Bronchial epithelial cell (primary cell): ENCODE results near the gene KRTAP10-7. TPM values are rescaled to one million over a fixed set of nuclear protein-coding genes. Genes with fewer than 3 reads are reported as not detected.
"Not testable (repeated sequence)": the region's sequence is repeated elsewhere in the genome, so short reads cannot be mapped to it uniquely, and the experiment has no call there.

Experiments used
- DNase-seq: peaks from one replicate; pipeline ENCODE4 v3.0.0-alpha.2; 2010; ENCODE audit warnings: low read depth
- FAIRE-seq: peaks from 2 replicates; lab custom pipeline; 2011; peaks lifted over from hg19 to GRCh38; lab: Jason Lieb, UNC
- H3K27me3 ChIP-seq: 2 replicates; pipeline ENCODE4 v1.5.1; 2011; ENCODE audit warnings: low read length; ENCODE audit not compliant: control insufficient read depth, insufficient read depth
- H3K36me3 ChIP-seq: 2 replicates; pipeline ENCODE4 v1.5.1; 2011; ENCODE audit warnings: low read length; ENCODE audit not compliant: control insufficient read depth, insufficient read depth
- H3K4me3 ChIP-seq: 2 replicates; pipeline ENCODE4 v1.5.1; 2011; ENCODE audit warnings: mild to moderate bottlenecking, low read depth, low read length, control low read depth
- CTCF ChIP-seq: IDR thresholded peaks from 2 replicates; pipeline ENCODE4 v1.5.1; 2011; ENCODE audit warnings: mild to moderate bottlenecking, moderate library complexity, low read length, control low read depth, inconsistent platforms; ENCODE audit not compliant: insufficient read depth, severe bottlenecking
- total RNA-seq: library from RNA; depleted of rRNA; stranded (reverse); fragments of >200 nt; gene quantifications from 2 replicates; pipeline ENCODE4 v1.2.1, GENCODE V29; 2014

KRTAP10-7 gene
- total RNA-seq, 1 donor from 2014 or later = not detected

GRCh38 chr21:44579833-44580144, 20.6 kb upstream of the KRTAP10-7 start:
- DNase-seq = no peak
- no peak overlapping the region for H3K4me3 ChIP-seq

GRCh38 chr21:44580231-44580821, 20.1 kb upstream of the KRTAP10-7 start, which contains the start of gene KRTAP10-5:
KRTAP10-5 (minus strand) TSS chr21:44580604; CDS start chr21:44580578, 26 bp downstream.
- not testable (repeated sequence) for DNase-seq, FAIRE-seq, H3K27me3 ChIP-seq, H3K4me3 ChIP-seq, H3K36me3 ChIP-seq

More at GRCh38 chr21:44579833-44580144, 20.6 kb upstream of the KRTAP10-7 start:
- Histone ChIP-seq H3K27me3 (no peaks in the 10 kb centered on the region), H3K36me3 (no peaks in the 10 kb centered on the region)
- FAIRE-seq = no peak
- TF ChIP-seq CTCF = no peak

- DNase-seq = no peak
- Histone ChIP-seq H3K27me3 (no peaks in the 10 kb centered on the region), H3K36me3 (no peaks in the 10 kb centered on the region), H3K4me3 (no peak overlapping the region)
- no peak for TF ChIP-seq CTCF
- FAIRE-seq = no peak
These were observed 19.2 kb upstream of the KRTAP10-7 start for GRCh38 chr21:44581158-44581557.

- no peaks in the 10 kb centered on the region for H3K36me3 ChIP-seq
- no peaks in the 10 kb centered on the region for H3K27me3 ChIP-seq
- no peak for TF ChIP-seq CTCF
- DNase-seq = no peak
- H3K4me3 ChIP-seq = no peak overlapping the region
- no peak for FAIRE-seq
These were observed 18.3 kb upstream of the KRTAP10-7 start for GRCh38 chr21:44582055-44582454.

GRCh38 chr21:44583089-44583799, 17.2 kb upstream of the KRTAP10-7 start:
- FAIRE-seq (no peak), DNase-seq (no peak)
- Histone ChIP-seq H3K27me3 (no peaks in the 10 kb centered on the region), H3K36me3 (no peaks in the 10 kb centered on the region), H3K4me3 (no peak overlapping the region)
- no peak for TF ChIP-seq CTCF

- DNase-seq (no peak), FAIRE-seq (peak; percentile 32)
- Histone ChIP-seq H3K4me3 (no peak overlapping the region), H3K36me3 (no peaks in the 10 kb centered on the region), H3K27me3 (no peaks in the 10 kb centered on the region)
- TF ChIP-seq CTCF = no peak
These were observed 16.6 kb upstream of the KRTAP10-7 start for GRCh38 chr21:44583800-44584147.
